HG03342 (cell line): ENCODE measurements around the gene ABCF2.
A peak's percentile ranks its signal among the peaks of the same experiment; 100 is the strongest.

Source experiments
- ATAC-seq: cut with Tn5 transposase; IDR thresholded peaks from one replicate; pipeline ENCODE4 v1.9.1; 2021; ENCODE audit warnings: mild to moderate bottlenecking, moderate library complexity; ENCODE audit not compliant: unreplicated experiment

The ABCF2 gene

GRCh38 chr7:151242159-151243044 lies 15.4 kb upstream of the ABCF2 start:
- no peak for ATAC-seq

- no peak for ATAC-seq
Measured at GRCh38 chr7:151241755-151242096, 14.7 kb upstream of the ABCF2 start.

- ATAC-seq = no peak
Measured at GRCh38 chr7:151240942-151241754, 14.1 kb upstream of the ABCF2 start.

- no peak for ATAC-seq
Measured at GRCh38 chr7:151240536-151240935, 13.5 kb upstream of the ABCF2 start.

- ATAC-seq = no peak
Measured at GRCh38 chr7:151239837-151240459, 12.9 kb upstream of the ABCF2 start.

GRCh38 chr7:151238924-151239836 lies 12.2 kb upstream of the ABCF2 start:
- ATAC-seq = no peak

- ATAC-seq = no peak
Measured at GRCh38 chr7:151238190-151238810, 11.3 kb upstream of the ABCF2 start.

GRCh38 chr7:151237244-151238189 lies 10.5 kb upstream of the ABCF2 start:
- ATAC-seq = no peak

- no peak for ATAC-seq
Measured at GRCh38 chr7:151236406-151236805, 9.4 kb upstream of the ABCF2 start.

GRCh38 chr7:151235091-151235787 lies 8.2 kb upstream of the ABCF2 start:
- no peak for ATAC-seq

GRCh38 chr7:151233804-151234203 lies 6.8 kb upstream of the ABCF2 start:
- ATAC-seq = no peak

GRCh38 chr7:151232917-151233701 lies 6.1 kb upstream of the ABCF2 start:
- peak; percentile 36 for ATAC-seq

GRCh38 chr7:151232091-151232916 lies 5.3 kb upstream of the ABCF2 start, which contains the start of gene CHPF2:
CHPF2 (plus strand) TSS chr7:151232483; CDS start chr7:151234012, 1,529 bp downstream.
- ATAC-seq = peak; percentile 97

GRCh38 chr7:151231080-151231479 lies 4.1 kb upstream of the ABCF2 start:
- no peak for ATAC-seq

- ATAC-seq = no peak
Measured at GRCh38 chr7:151229249-151229648, 2.2 kb upstream of the ABCF2 start.

- no peak for ATAC-seq
Measured at GRCh38 chr7:151228024-151228866, 1.2 kb upstream of the ABCF2 start.
